ENCODE measurements around the gene SRBD1. TPM values are rescaled to one million over a fixed set of nuclear protein-coding genes. Genes with fewer than 3 reads are reported as not detected.

The SRBD1 gene, protein sequence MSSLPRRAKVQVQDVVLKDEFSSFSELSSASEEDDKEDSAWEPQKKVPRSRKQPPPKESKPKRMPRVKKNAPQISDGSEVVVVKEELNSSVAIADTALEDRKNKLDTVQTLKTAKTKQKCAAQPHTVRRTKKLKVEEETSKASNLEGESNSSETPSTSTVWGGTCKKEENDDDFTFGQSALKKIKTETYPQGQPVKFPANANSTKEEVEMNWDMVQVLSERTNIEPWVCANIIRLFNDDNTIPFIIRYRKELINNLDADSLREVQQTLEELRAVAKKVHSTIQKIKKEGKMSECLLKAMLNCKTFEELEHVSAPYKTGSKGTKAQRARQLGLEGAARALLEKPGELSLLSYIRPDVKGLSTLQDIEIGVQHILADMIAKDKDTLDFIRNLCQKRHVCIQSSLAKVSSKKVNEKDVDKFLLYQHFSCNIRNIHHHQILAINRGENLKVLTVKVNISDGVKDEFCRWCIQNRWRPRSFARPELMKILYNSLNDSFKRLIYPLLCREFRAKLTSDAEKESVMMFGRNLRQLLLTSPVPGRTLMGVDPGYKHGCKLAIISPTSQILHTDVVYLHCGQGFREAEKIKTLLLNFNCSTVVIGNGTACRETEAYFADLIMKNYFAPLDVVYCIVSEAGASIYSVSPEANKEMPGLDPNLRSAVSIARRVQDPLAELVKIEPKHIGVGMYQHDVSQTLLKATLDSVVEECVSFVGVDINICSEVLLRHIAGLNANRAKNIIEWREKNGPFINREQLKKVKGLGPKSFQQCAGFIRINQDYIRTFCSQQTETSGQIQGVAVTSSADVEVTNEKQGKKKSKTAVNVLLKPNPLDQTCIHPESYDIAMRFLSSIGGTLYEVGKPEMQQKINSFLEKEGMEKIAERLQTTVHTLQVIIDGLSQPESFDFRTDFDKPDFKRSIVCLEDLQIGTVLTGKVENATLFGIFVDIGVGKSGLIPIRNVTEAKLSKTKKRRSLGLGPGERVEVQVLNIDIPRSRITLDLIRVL
- polyA plus RNA-seq (2011; rRNA removed) (7.2 and 8.7 TPM in 2 replicates), polyA minus RNA-seq (2011; rRNA and poly(A)+ RNA removed) (13.6 and 26.1 TPM in 2 replicates)

- H3K4me3 ChIP-seq (ENCODE audit: low read depth, low read length), result peak within 1 kb of the TSS; percentile 87
- TF ChIP-seq, protein P1, sequence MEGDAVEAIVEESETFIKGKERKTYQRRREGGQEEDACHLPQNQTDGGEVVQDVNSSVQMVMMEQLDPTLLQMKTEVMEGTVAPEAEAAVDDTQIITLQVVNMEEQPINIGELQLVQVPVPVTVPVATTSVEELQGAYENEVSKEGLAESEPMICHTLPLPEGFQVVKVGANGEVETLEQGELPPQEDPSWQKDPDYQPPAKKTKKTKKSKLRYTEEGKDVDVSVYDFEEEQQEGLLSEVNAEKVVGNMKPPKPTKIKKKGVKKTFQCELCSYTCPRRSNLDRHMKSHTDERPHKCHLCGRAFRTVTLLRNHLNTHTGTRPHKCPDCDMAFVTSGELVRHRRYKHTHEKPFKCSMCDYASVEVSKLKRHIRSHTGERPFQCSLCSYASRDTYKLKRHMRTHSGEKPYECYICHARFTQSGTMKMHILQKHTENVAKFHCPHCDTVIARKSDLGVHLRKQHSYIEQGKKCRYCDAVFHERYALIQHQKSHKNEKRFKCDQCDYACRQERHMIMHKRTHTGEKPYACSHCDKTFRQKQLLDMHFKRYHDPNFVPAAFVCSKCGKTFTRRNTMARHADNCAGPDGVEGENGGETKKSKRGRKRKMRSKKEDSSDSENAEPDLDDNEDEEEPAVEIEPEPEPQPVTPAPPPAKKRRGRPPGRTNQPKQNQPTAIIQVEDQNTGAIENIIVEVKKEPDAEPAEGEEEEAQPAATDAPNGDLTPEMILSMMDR (IDR thresholded peaks at IDR 0.05; ENCODE audit: low read depth, low read length), result no peak
- ChIA-PET POLR2A (no interaction called here), CTCF (interaction anchor here (1.9 kb wide), 1 partner anchor 27 kb away, joined by 14 read pairs; no protein-coding TSS in a partner anchor)
- H3K9me3 ChIP-seq (ENCODE audit: control insufficient read depth, insufficient read depth, low read length), result no peaks in the 10 kb centered on the region
- peak; percentile 71 for DNase-seq (ENCODE audit: low read depth, low spot score)
- peak within 1 kb of the TSS; percentile 62 for H3K27ac ChIP-seq (ENCODE audit: low read depth, low read length)
- no peaks in the 10 kb centered on the region for H3K27me3 ChIP-seq (ENCODE audit: control insufficient read depth, insufficient read depth, low read length)
Observed at GRCh38 chr2:45611020-45611859, at the start of gene SRBD1. SRBD1 (minus strand) TSS chr2:45611267; CDS start chr2:45605441, 5,826 bp downstream.

- Histone ChIP-seq H3K27ac (ENCODE audit: low read depth, low read length) (no peak overlapping the region), H3K27me3 (ENCODE audit: control insufficient read depth, insufficient read depth, low read length) (no peaks in the 10 kb centered on the region), H3K9me3 (ENCODE audit: control insufficient read depth, insufficient read depth, low read length) (no peaks in the 10 kb centered on the region; the same call in 1 of the 2 replicates), H3K4me3 (ENCODE audit: low read depth, low read length) (no peak overlapping the region)
- no peak for DNase-seq (ENCODE audit: low read depth, low spot score)
- ChIA-PET POLR2A (no interaction called here), CTCF (no interaction called here)
- TF ChIP-seq, protein P1 (IDR thresholded peaks at IDR 0.05; ENCODE audit: low read depth, low read length), result no peak
Observed at GRCh38 chr2:45654250-45654649, 43.2 kb upstream of the SRBD1 start.

DNA sequence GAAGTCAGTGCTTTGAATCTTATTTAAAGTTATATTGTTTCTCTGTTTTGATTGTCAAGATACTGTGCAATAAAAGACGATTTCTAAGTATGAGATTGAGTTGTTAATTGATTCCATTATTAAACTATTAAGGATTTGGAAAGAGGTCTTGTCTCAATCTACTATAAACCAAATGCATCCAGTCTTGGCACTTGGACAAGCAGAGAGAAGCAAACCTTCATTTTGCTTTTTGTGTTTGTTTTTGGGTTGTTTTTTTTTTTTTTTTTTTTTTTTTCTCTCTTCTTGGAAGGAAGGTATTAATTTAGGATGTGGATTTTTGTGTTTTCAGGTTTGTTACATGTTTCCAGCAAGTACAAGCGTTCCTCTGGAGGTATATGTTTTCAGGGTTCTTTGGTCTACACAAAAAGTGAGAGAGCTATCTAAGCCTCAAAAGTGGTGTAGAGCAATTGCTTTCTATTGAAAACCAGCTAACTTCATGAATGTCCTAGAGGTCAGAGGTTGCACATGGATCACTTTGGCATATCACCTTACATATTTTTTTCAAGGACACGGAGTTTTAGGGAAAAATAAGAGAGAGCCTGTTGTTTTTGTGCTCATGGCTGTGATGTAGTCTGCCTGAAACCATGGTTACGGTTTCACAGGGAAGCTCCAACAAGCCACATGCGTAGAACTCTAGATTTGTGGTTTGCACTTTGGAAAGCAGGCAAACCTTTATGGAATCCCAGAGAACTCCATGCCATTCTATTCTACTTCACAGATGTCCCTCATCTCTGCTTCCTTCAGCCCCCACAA, 42.3 kb upstream of the SRBD1 start:
- DNase-seq (ENCODE audit: low read depth, low spot score), result no peak
- H3K27me3 ChIP-seq (ENCODE audit: control insufficient read depth, insufficient read depth, low read length), result no peaks in the 10 kb centered on the region
- H3K4me3 ChIP-seq (ENCODE audit: low read depth, low read length), result peak overlapping the region; percentile 78
- CTCF ChIA-PET, result interaction anchor here (0.5 to 2.1 kb wide), 4 partner anchors 89 to 284 kb away, joined by 3 to 10 read pairs (median 4); no protein-coding TSS in a partner anchor
- no peak overlapping the region for H3K27ac ChIP-seq (ENCODE audit: low read depth, low read length)
- TF ChIP-seq, protein P1 (IDR thresholded peaks at IDR 0.05; ENCODE audit: low read depth, low read length), result no peak
- POLR2A ChIA-PET, result interaction anchor here (0.7 kb wide), 1 partner anchor 11 kb away, joined by 3 read pairs; no protein-coding TSS in a partner anchor
- no peaks in the 10 kb centered on the region; the same call in 1 of the 2 replicates for H3K9me3 ChIP-seq (ENCODE audit: control insufficient read depth, insufficient read depth, low read length)
